Uterus (tissue), 4 donors: Measurements from ENCODE around the gene DNAH7. TPM values are rescaled to one million over a fixed set of nuclear protein-coding genes. Genes with fewer than 3 reads are reported as not detected.

Source experiments
- DNase-seq, 2 donors: peaks; one replicate each; pipeline ENCODE4 v3.0.0-alpha.2; 2019 to 2020
- H3K27ac ChIP-seq, 2 donors: fragments of 200-600 bp; sonication (generic); 1 replicate in 1 of 2; 2 replicates in 1 of 2; pipeline ENCODE4 v1.5.1; 2016 to 2018
- H3K27me3 ChIP-seq, 2 donors: fragments of 200-600 bp; sonication (generic); one replicate each; pipeline ENCODE4 v1.5.1; 2018 to 2019; ENCODE audit warnings: control low read depth in 1 of 2
- H3K36me3 ChIP-seq, 2 donors: fragments of 200-600 bp; sonication (generic); one replicate each; pipeline ENCODE4 v1.5.1; 2019; ENCODE audit warnings: control low read depth in 1 of 2
- H3K4me1 ChIP-seq, 2 donors: fragments of 200-600 bp; sonication (generic); one replicate each; pipeline ENCODE4 v1.5.1; 2018 to 2019; ENCODE audit warnings: control low read depth in 1 of 2
- H3K4me3 ChIP-seq, 2 donors: fragments of 200-600 bp; sonication (generic); 1 replicate in 1 of 2; 2 replicates in 1 of 2; pipeline ENCODE4 v1.5.1; 2018 to 2019; ENCODE audit warnings: mild to moderate bottlenecking in 1 of 2
- H3K9me3 ChIP-seq, 2 donors: fragments of 200-600 bp; sonication (generic); one replicate each; pipeline ENCODE4 v1.5.1; 2019; ENCODE audit warnings: control low read depth in 1 of 2
- CTCF ChIP-seq, 4 experiments: fragments of 200-600 bp in 2 of 4; fragments of 450-650 bp in 2 of 4; sonication (generic) in 2 of 4; IDR thresholded peaks; one replicate each; pipeline ENCODE4 v1.5.1; 2016 to 2019; ENCODE audit warnings: antibody characterized with exemption in 4 of 4, mild to moderate bottlenecking in 2 of 4, moderate library complexity in 1 of 4
- POLR2A ChIP-seq, 2 donors: fragments of 450-650 bp; IDR thresholded peaks; one replicate each; pipeline ENCODE4 v1.6.1; 2016; ENCODE audit warnings: antibody characterized with exemption in 2 of 2, mild to moderate bottlenecking in 1 of 2, moderate library complexity in 1 of 2
- intact Hi-C: fragments of 100-400 bp; cut with DNase I; formaldehyde crosslinking; loops from one replicate; pipeline ENCODE4 v1.15.1; 2023; ENCODE audit warnings: low total_unique reads
- total RNA-seq, 4 donors: library from RNA; depleted of rRNA in 3 of 4; stranded (reverse); fragments of >200 nt in 3 of 4; gene quantifications; one replicate each; pipeline versions ENCODE4 v1.1.0 to v1.2.4, GENCODE V29; 2014 to 2023
- donor health status: DM: yes; HTN: yes; CAD: no.

DNAH7 gene
- total RNA-seq, result 10 to 100 TPM in 1 of 4 donors, 1 to 10 TPM in 1, under 1 TPM in 2; 0.26 to 10.0 (median 1.7) TPM

- intact Hi-C loops, result no loop called here
- TF ChIP-seq CTCF (IDR thresholded peaks at IDR 0.05) (peak in 2 of 4 experiments; percentile 60 to 70), POLR2A (IDR thresholded peaks at IDR 0.05) (peak in 1 of 2 donors; percentile 16)
Observed at GRCh38 chr2:196068271-196069209, at the start of gene DNAH7. Gene DNAH7, minus strand, starts transcription at chr2:196068837. Its CDS starts 126 bp downstream, at chr2:196068711.

GRCh38 chr2:196117214-196117705 is 48.6 kb upstream of the DNAH7 start:
- intact Hi-C loops, result no loop called here
- no peak for DNase-seq
- H3K27ac ChIP-seq, result no peak overlapping the region
- TF ChIP-seq CTCF (IDR thresholded peaks at IDR 0.05) (no peak), POLR2A (IDR thresholded peaks at IDR 0.05) (no peak)
- H3K27me3 ChIP-seq, result no peaks in the 10 kb centered on the region
- H3K4me1 ChIP-seq, result no peaks in the 10 kb centered on the region
- no peaks in the 10 kb centered on the region for H3K36me3 ChIP-seq
- no peak overlapping the region for H3K4me3 ChIP-seq
- H3K9me3 ChIP-seq, result no peaks in the 10 kb centered on the region

More at GRCh38 chr2:196068271-196069209, at the start of gene DNAH7:
- H3K27me3 ChIP-seq, result no peaks in the 10 kb centered on the region
- peak; percentile 82 to 86 for DNase-seq
- H3K4me1 ChIP-seq, result no peaks in the 10 kb centered on the region
- peak within 1 kb of the TSS; percentile 26 to 53 for H3K27ac ChIP-seq
- peak within 1 kb of the TSS; percentile 60 to 95 for H3K4me3 ChIP-seq
- H3K9me3 ChIP-seq, result no peaks in the 10 kb centered on the region
- no peaks in the 10 kb centered on the region for H3K36me3 ChIP-seq

GRCh38 chr2:196113061-196113974 is 44.7 kb upstream of the DNAH7 start:
- Histone ChIP-seq H3K27ac (peak overlapping the region; percentile 40 to 50), H3K9me3 (no peaks in the 10 kb centered on the region), H3K27me3 (no peaks in the 10 kb centered on the region), H3K4me1 (no peaks in the 10 kb centered on the region), H3K4me3 (no peak overlapping the region), H3K36me3 (no peaks in the 10 kb centered on the region)
- DNase-seq, result no peak
- no peak for TF ChIP-seq CTCF (IDR thresholded peaks at IDR 0.05)
- TF ChIP-seq POLR2A (IDR thresholded peaks at IDR 0.05), result no peak
- intact Hi-C loops, result no loop called here

GRCh38 chr2:196112418-196113034 is 43.9 kb upstream of the DNAH7 start:
- DNase-seq, result no peak
- no peaks in the 10 kb centered on the region for H3K4me1 ChIP-seq
- H3K9me3 ChIP-seq, result no peaks in the 10 kb centered on the region
- no peak overlapping the region for H3K4me3 ChIP-seq
- H3K27me3 ChIP-seq, result no peaks in the 10 kb centered on the region
- H3K36me3 ChIP-seq, result no peaks in the 10 kb centered on the region
- TF ChIP-seq POLR2A (IDR thresholded peaks at IDR 0.05), result no peak
- no peak for TF ChIP-seq CTCF (IDR thresholded peaks at IDR 0.05)
- intact Hi-C loops, result no loop called here
- H3K27ac ChIP-seq, result peak overlapping the region; percentile 40 to 50
